Panc1 (cell line): ENCODE data around the gene SYT11. TPM values are rescaled to one million over a fixed set of nuclear protein-coding genes. Genes with fewer than 3 reads are reported as not detected.

Experiments used
- ATAC-seq: fragments of 200-7000 bp; cut with Tn5 transposase; 2 replicates; pipeline ENCODE4 v1.9.1; 2020; ENCODE audit warnings: mild to moderate bottlenecking, moderate library complexity
- BruUV-seq: library from RNA; stranded (reverse); fragments of 400-500 nt; replicated peaks from 2 replicates; lab custom pipeline; 2021; lab: Mats Ljungman, UMichigan
- CTCF ChIA-PET: fragments of 300-600 bp; sonication (Branson Sonifier 250); formaldehyde crosslinking; loops from one replicate; lab custom pipeline; 2022; ENCODE audit warnings: antibody characterized with exemption; lab: Charles Lee
- POLR2A ChIA-PET: fragments of 300-600 bp; sonication (Branson Sonifier 250); formaldehyde crosslinking; loops from one replicate; lab custom pipeline; 2022; ENCODE audit warnings: antibody characterized with exemption; lab: Charles Lee
- DNase-seq: peaks from one replicate; pipeline ENCODE4 v3.0.0-alpha.2; 2010; ENCODE audit warnings: low read depth, low spot score
- H3K27ac ChIP-seq: 2 replicates; pipeline ENCODE4 v1.5.1; 2011; ENCODE audit warnings: mild to moderate bottlenecking, low read length, inconsistent platforms
- H3K27me3 ChIP-seq: fragments of 200-500 bp; sonication (Bioruptor generic); 2 replicates; pipeline ENCODE4 v1.6.0; 2014; ENCODE audit warnings: low read length, inconsistent platforms; ENCODE audit not compliant: control insufficient read depth, insufficient read depth
- H3K36me3 ChIP-seq: fragments of 200-500 bp; sonication (Bioruptor generic); 2 replicates; pipeline ENCODE4 v1.5.1; 2014; ENCODE audit warnings: inconsistent platforms, mild to moderate bottlenecking, low read length, moderate library complexity; ENCODE audit not compliant: control insufficient read depth, insufficient read depth
- H3K4me1 ChIP-seq: 2 replicates; pipeline ENCODE4 v1.5.1; 2011; ENCODE audit warnings: inconsistent platforms, mild to moderate bottlenecking, low read length, moderate library complexity; ENCODE audit not compliant: control insufficient read depth, insufficient read depth
- H3K4me3 ChIP-seq, 2 experiments: 2 replicates each; pipeline ENCODE4 v1.5.1; 2011 to 2012; ENCODE audit warnings: low read depth in 2 of 2, low read length in 2 of 2, mild to moderate bottlenecking in 2 of 2, inconsistent platforms in 1 of 2, moderate library complexity in 1 of 2
- H3K9me3 ChIP-seq: fragments of 200-500 bp; sonication (Bioruptor generic); 2 replicates; pipeline ENCODE4 v1.5.1; 2014; ENCODE audit warnings: low read depth, mild to moderate bottlenecking, inconsistent platforms, low read length, moderate library complexity; ENCODE audit not compliant: control insufficient read depth, insufficient read depth
- CTCF ChIP-seq: fragments of 450-650 bp; IDR thresholded peaks from 2 replicates; pipeline ENCODE4 v1.5.1; 2017; ENCODE audit warnings: mild to moderate bottlenecking
- POLR2AphosphoS5 ChIP-seq: IDR thresholded peaks from 2 replicates; pipeline ENCODE4 v1.6.1; 2012; ENCODE audit warnings: mild to moderate bottlenecking, low read depth, low read length, moderate library complexity
- REST ChIP-seq, 2 experiments: IDR thresholded peaks; 2 replicates each; pipeline ENCODE4 v1.6.1; 2011 to 2012; ENCODE audit warnings: low read depth in 2 of 2, control low read depth in 1 of 2, low read length in 1 of 2, mild to moderate bottlenecking in 1 of 2, moderate library complexity in 1 of 2; ENCODE audit not compliant: insufficient read depth in 1 of 2
- SIN3A ChIP-seq: IDR thresholded peaks from 2 replicates; pipeline ENCODE4 v1.6.1; 2012; ENCODE audit warnings: low read depth, mild to moderate bottlenecking, low read length, moderate library complexity, borderline replicate concordance; ENCODE audit not compliant: insufficient read depth
- TCF7L2 ChIP-seq: IDR thresholded peaks from 2 replicates; pipeline ENCODE4 v1.6.1; 2011; ENCODE audit warnings: mild to moderate bottlenecking, low read depth, low read length, inconsistent platforms
- in situ Hi-C: cut with HindIII; loops from 2 replicates; pipeline ENCODE4 v1.10.0; 2016; ENCODE audit warnings: low sequenced_read_pairs, low pct_unique_long_range_greater_than_20kb
- intact Hi-C: fragments of 100-400 bp; cut with micrococcal nuclease; formaldehyde crosslinking; loops from one replicate; pipeline ENCODE4 v1.10.0; 2022; ENCODE audit not compliant: unreplicated experiment
- total RNA-seq: library from RNA; stranded (reverse); gene quantifications from one replicate; pipeline ENCODE4 v1.2.1, GENCODE V29; 2021; ENCODE audit not compliant: unreplicated experiment

The SYT11 gene
- total RNA-seq, 1 experiment from 2014 or later: 4.0 TPM

GRCh38 chr1:155833665-155834295 is 25.6 kb upstream of the SYT11 start:
- Histone ChIP-seq H3K9me3 (no peaks in the 10 kb centered on the region), H3K4me1 (peaks cover 3% of the 10 kb centered on the region), H3K27me3 (no peaks in the 10 kb centered on the region), H3K36me3 (no peaks in the 10 kb centered on the region), H3K4me3 (no peak overlapping the region), H3K27ac (no peak overlapping the region)
- in situ Hi-C loops: no loop called here
- BruUV-seq: no TSS peak
- intact Hi-C loops: no loop called here
- TF ChIP-seq REST (IDR thresholded peaks at IDR 0.05; ENCODE audit: insufficient read depth in 1 of 2, low read depth in 2 of 2, low read length in 1 of 2): no peak
- no peak for TF ChIP-seq SIN3A
- TF ChIP-seq TCF7L2: no peak
- TF ChIP-seq CTCF: no peak
- TF ChIP-seq POLR2AphosphoS5: no peak
- ATAC-seq: 0 out of 2 replicates have a peak, but pooled peaks have one; percentile 43
- ChIA-PET POLR2A (no interaction called here), CTCF (no interaction called here)
- no peak for DNase-seq

- DNase-seq: no peak
- BruUV-seq: no TSS peak
- intact Hi-C loops: no loop called here
Observed at GRCh38 chr1:155834296-155834926, 25.0 kb upstream of the SYT11 start.

More at GRCh38 chr1:155834296-155834926, 25.0 kb upstream of the SYT11 start:
- Histone ChIP-seq H3K36me3 (no peaks in the 10 kb centered on the region), H3K9me3 (no peaks in the 10 kb centered on the region), H3K4me1 (peaks cover 3% of the 10 kb centered on the region), H3K4me3 (no peak overlapping the region), H3K27ac (no peak overlapping the region), H3K27me3 (no peaks in the 10 kb centered on the region)
- ChIA-PET POLR2A (no interaction called here), CTCF (no interaction called here)
- TF ChIP-seq TCF7L2 (no peak), SIN3A (no peak), POLR2AphosphoS5 (no peak), REST (IDR thresholded peaks at IDR 0.05; ENCODE audit: insufficient read depth in 1 of 2, low read depth in 2 of 2, low read length in 1 of 2) (no peak), CTCF (no peak)
- in situ Hi-C loops: no loop called here
- no peak for ATAC-seq
